Uterus (tissue), 2 donors: Measurements from ENCODE around the gene ZNF440.

Experiments
- POLR2A ChIP-seq, 2 donors: fragments of 450-650 bp; IDR thresholded peaks; one replicate each; pipeline ENCODE4 v1.6.1; 2016; ENCODE audit warnings: antibody characterized with exemption in 2 of 2, mild to moderate bottlenecking in 1 of 2, moderate library complexity in 1 of 2
- TF ChIP-seq, protein P1 (sequence below), 4 experiments: fragments of 200-600 bp in 2 of 4; fragments of 450-650 bp in 2 of 4; sonication (generic) in 2 of 4; IDR thresholded peaks; one replicate each; pipeline ENCODE4 v1.5.1; 2016 to 2019; ENCODE audit warnings: antibody characterized with exemption in 4 of 4, mild to moderate bottlenecking in 2 of 4, moderate library complexity in 1 of 4

DNA sequence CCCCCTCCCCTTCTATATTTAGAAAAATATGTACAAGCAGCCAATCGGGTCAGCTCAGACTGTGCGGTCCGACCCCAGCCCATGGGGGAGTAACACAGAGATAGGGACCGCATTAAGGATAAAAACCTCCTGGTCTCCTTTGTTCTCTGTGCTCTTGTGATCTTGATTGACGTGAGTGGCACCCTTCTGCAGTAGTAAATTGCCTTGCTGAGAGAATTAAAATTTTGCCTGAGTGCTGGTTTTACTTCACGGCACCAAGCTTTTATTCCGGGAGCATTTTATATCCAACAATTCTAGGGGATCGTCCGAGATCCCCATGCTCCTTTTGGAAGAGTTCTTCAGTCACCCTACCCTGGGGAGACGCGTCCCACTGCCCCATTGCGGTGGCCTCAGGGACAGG, 66.5 kb downstream of the ZNF440 start:
- TF ChIP-seq, protein P1, sequence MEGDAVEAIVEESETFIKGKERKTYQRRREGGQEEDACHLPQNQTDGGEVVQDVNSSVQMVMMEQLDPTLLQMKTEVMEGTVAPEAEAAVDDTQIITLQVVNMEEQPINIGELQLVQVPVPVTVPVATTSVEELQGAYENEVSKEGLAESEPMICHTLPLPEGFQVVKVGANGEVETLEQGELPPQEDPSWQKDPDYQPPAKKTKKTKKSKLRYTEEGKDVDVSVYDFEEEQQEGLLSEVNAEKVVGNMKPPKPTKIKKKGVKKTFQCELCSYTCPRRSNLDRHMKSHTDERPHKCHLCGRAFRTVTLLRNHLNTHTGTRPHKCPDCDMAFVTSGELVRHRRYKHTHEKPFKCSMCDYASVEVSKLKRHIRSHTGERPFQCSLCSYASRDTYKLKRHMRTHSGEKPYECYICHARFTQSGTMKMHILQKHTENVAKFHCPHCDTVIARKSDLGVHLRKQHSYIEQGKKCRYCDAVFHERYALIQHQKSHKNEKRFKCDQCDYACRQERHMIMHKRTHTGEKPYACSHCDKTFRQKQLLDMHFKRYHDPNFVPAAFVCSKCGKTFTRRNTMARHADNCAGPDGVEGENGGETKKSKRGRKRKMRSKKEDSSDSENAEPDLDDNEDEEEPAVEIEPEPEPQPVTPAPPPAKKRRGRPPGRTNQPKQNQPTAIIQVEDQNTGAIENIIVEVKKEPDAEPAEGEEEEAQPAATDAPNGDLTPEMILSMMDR (IDR thresholded peaks at IDR 0.05): no peak
- no peak for TF ChIP-seq POLR2A (IDR thresholded peaks at IDR 0.05)
